Stimulated activated naive B cell treated with anti-CD40 and anti-IgM and Interleukin-4, amounts not matched to agents 10 μg/mL and 1 μg/mL and 100 μg/mL, for 72 hours (primary cell): ENCODE results near the gene CDKN2B-AS1.

Experiments used
- ATAC-seq, 2 donors: fragments of 150-1000 bp; cut with Tn5 transposase; replicated peaks; 2 replicates each; pipeline ENCODE4 v1.10.0; 2021; ENCODE audit warnings: moderate library complexity in 1 of 2
- DNase-seq: peaks from one replicate; pipeline ENCODE4 v3.0.0; 2021
- H3K27ac Mint-ChIP-seq: one replicate; pipeline ENCODE4 v1.8.0; 2022; ENCODE audit warnings: mild to moderate bottlenecking, mixed read lengths
- H3K27me3 Mint-ChIP-seq, 2 donors: one replicate each; pipeline ENCODE4 v1.8.0; 2022; ENCODE audit warnings: mixed read lengths in 2 of 2
- H3K36me3 Mint-ChIP-seq, 2 donors: one replicate each; pipeline ENCODE4 v1.8.0; 2022; ENCODE audit warnings: mixed read lengths in 2 of 2, mild to moderate bottlenecking in 1 of 2
- H3K4me1 Mint-ChIP-seq, 2 donors: one replicate each; pipeline ENCODE4 v1.8.0; 2022; ENCODE audit warnings: mixed read lengths in 2 of 2, mild to moderate bottlenecking in 1 of 2
- H3K4me3 Mint-ChIP-seq, 2 donors: one replicate each; pipeline ENCODE4 v1.8.0; 2022; ENCODE audit warnings: mild to moderate bottlenecking in 2 of 2, mixed read lengths in 2 of 2, moderate library complexity in 1 of 2
- H3K9me3 Mint-ChIP-seq, 2 donors: one replicate each; pipeline ENCODE4 v1.8.0; 2022; ENCODE audit warnings: mixed read lengths in 2 of 2, mild to moderate bottlenecking in 1 of 2

The CDKN2B-AS1 gene

GRCh38 chr9:22084336-22085035, 89.9 kb downstream of the CDKN2B-AS1 start:
- DNase-seq (no peak), ATAC-seq (no peak)
- Mint-ChIP-seq H3K4me1 (peaks cover 10 to 13% of the 10 kb centered on the region in 2 donors), H3K27me3 (no peaks in the 10 kb centered on the region), H3K9me3 (peaks cover 4 to 6% of the 10 kb centered on the region in 2 donors), H3K36me3 (peaks cover 3 to 4% of the 10 kb centered on the region in 2 donors), H3K4me3 (no peak overlapping the region), H3K27ac (no peak overlapping the region)

- Mint-ChIP-seq H3K27ac (no peak overlapping the region), H3K4me3 (no peak overlapping the region), H3K27me3 (no peaks in the 10 kb centered on the region), H3K36me3 (peaks cover 3 to 5% of the 10 kb centered on the region in 2 donors), H3K9me3 (no peaks in the 10 kb centered on the region), H3K4me1 (no peaks in the 10 kb centered on the region)
- DNase-seq (no peak), ATAC-seq (no peak)
Measured at GRCh38 chr9:22088053-22088716, 93.6 kb downstream of the CDKN2B-AS1 start.

DNA sequence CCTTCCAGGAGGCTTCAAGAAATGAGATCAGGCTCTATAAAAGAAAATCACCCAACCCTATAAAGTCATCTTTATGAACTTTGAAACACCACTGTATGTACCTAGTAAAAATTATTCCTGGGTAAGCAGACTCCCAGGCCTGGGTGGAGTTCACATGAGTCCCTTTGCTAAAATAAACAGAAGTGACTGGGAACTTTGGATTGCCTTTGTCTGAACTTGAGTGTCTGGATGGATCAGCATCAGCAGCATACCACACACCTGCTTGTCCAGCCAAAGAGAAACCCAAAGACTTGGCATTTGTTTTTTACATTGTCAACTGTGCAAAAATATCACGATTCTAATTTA, 94.1 kb downstream of the CDKN2B-AS1 start:
- DNase-seq (no peak), ATAC-seq (no peak)
- no peaks in the 10 kb centered on the region for H3K4me1 Mint-ChIP-seq
- H3K4me3 Mint-ChIP-seq: no peak overlapping the region
- H3K9me3 Mint-ChIP-seq: peaks cover 0 to 2% of the 10 kb centered on the region in 2 donors
- peaks cover 3 to 5% of the 10 kb centered on the region in 2 donors for H3K36me3 Mint-ChIP-seq
- H3K27ac Mint-ChIP-seq: no peak overlapping the region
- no peaks in the 10 kb centered on the region for H3K27me3 Mint-ChIP-seq

- peaks cover 0 to 8% of the 10 kb centered on the region in 2 donors for H3K27me3 Mint-ChIP-seq
- no peak overlapping the region for H3K4me3 Mint-ChIP-seq
- H3K9me3 Mint-ChIP-seq: peaks cover 0 to 3% of the 10 kb centered on the region in 2 donors
- H3K27ac Mint-ChIP-seq: no peak overlapping the region
- no peak for ATAC-seq
- DNase-seq: no peak
- peaks cover 5 to 9% of the 10 kb centered on the region in 2 donors for H3K36me3 Mint-ChIP-seq
- H3K4me1 Mint-ChIP-seq: peaks cover 3 to 6% of the 10 kb centered on the region in 2 donors
Measured at GRCh38 chr9:22097707-22098106, 103.1 kb downstream of the CDKN2B-AS1 start.

DNA sequence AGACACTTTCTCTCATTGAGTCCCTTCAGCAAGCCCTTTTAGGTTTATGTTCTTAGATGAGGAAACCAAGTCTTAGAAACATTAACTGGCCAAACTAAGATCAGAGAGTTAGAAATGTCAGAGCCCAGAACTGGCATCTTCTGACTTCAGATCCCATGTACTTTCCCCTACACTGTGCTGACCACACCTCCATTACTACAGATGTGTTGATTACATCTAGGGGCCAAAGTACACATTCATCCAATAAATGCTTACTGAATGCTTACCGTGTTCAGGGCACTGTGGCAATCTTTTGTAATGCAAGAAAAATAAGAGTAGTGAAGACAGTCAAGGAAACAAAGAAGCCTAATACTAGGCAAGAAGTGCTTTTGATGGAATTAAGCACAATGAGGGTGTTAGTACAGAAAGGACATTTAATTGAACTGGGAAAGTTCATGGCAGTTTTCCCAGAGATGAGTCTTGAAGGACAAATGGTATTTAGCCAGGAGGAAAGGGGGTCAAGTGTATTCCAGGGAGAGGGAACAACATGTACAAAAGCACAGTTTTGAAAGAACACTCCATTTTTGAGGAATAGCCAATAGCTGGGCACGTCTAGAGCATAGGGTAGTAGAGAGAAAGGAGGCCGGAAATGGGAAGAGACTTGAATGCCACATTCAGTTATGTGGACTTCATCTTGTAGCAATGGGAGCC, 104.2 kb downstream of the CDKN2B-AS1 start:
- Mint-ChIP-seq H3K4me1 (peaks cover 5 to 9% of the 10 kb centered on the region in 2 donors), H3K9me3 (no peaks in the 10 kb centered on the region), H3K4me3 (no peak overlapping the region), H3K27ac (no peak overlapping the region), H3K27me3 (peaks cover 0 to 8% of the 10 kb centered on the region in 2 donors), H3K36me3 (peaks cover 3 to 6% of the 10 kb centered on the region in 2 donors)
- no peak for DNase-seq
- ATAC-seq: no peak

GRCh38 chr9:22100626-22101025, 106.0 kb downstream of the CDKN2B-AS1 start:
- Mint-ChIP-seq H3K27ac (no peak overlapping the region), H3K4me1 (peaks cover 9 to 10% of the 10 kb centered on the region in 2 donors), H3K4me3 (no peak overlapping the region), H3K36me3 (peaks cover 0 to 3% of the 10 kb centered on the region in 2 donors), H3K27me3 (peaks cover 0 to 8% of the 10 kb centered on the region in 2 donors), H3K9me3 (no peaks in the 10 kb centered on the region)
- DNase-seq (no peak), ATAC-seq (no peak)

DNA sequence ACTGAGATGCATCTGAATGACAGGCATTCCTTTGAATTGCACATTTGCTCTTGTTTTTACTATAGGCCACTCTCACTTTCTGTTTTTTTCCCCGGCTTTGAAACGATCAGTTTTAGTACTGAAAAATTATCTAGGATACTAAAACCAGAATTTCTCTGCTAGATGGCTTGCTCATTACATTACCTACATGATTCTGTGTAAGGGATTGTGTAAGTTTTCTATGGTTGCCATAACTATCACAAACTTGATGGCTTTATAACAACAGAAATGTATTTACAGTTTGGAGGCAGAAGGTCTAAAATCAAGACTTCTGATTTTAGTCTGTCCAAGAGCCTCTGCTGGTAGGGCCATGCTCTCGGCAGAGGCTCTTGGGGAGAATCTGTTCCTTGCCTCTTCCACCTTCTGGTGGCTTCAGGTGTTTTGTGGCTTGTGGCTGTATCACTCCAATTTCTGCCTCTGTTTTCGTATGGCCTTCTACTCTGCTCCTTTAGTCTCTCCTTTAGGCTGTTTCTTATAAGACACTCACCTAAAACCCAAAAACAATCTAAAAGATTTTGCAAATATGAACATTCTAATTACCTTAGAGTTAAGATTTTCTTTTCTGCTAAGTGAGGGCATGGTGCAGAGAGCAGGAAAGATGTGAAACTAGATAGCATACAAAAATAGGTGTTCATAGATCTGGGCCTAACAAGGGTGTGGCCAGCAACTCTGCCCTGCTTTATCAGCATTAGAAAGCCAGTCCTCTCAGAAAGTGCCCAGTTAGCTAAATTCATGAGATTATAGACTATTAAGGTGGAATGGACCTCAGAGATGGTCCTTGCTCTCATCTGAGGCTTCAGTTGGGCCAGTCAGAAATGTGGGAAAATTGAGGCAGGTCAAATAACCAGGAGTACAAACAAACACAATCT, 107.8 kb downstream of the CDKN2B-AS1 start:
- no peak overlapping the region for H3K27ac Mint-ChIP-seq
- no peak overlapping the region for H3K4me3 Mint-ChIP-seq
- ATAC-seq: no peak
- no peak for DNase-seq
- no peaks in the 10 kb centered on the region for H3K36me3 Mint-ChIP-seq
- H3K9me3 Mint-ChIP-seq: no peaks in the 10 kb centered on the region
- H3K4me1 Mint-ChIP-seq: peaks cover 10 to 15% of the 10 kb centered on the region in 2 donors
- H3K27me3 Mint-ChIP-seq: no peaks in the 10 kb centered on the region

- Mint-ChIP-seq H3K27me3 (no peaks in the 10 kb centered on the region), H3K36me3 (no peaks in the 10 kb centered on the region), H3K27ac (no peak overlapping the region), H3K4me1 (peaks cover 10 to 17% of the 10 kb centered on the region in 2 donors), H3K4me3 (no peak overlapping the region), H3K9me3 (no peaks in the 10 kb centered on the region)
- DNase-seq: no peak
- no peak for ATAC-seq
Measured at GRCh38 chr9:22103685-22104575, 109.3 kb downstream of the CDKN2B-AS1 start.

DNA sequence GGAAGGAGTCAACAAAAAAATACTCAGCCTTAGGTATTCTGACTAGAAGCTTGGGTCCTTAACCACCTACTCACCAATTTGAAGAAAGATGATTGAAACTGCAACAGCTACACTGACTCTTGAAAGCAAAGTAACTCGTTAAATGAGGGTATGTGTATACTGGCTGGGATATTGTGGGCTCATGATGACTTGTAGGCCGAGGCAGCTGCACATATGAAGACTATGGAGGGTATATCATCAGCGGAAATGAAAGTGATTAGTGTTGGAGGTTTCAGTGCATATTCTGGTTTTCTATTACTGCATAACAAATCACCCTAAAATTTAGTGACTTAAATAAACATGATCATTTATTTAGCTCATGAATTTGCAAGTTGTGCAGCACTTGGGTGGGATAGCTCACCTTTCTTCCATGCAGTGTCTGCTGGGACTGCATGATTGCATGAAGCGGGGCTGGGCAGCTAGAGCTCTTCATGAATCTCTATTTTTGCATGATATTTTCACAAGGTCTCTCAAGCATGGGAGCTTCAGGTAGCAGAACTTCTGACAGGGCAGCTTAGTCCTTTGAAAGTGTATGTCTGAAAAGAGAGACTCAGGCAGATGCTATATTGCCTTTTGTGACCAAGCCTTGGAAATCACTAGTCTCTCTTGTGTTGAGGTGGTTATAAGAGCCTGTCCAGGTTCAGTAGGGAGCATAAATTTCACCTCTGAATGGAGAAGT, 110.6 kb downstream of the CDKN2B-AS1 start:
- Mint-ChIP-seq H3K36me3 (no peaks in the 10 kb centered on the region), H3K9me3 (no peaks in the 10 kb centered on the region), H3K4me3 (no peak overlapping the region), H3K27ac (no peak overlapping the region), H3K27me3 (peaks cover 0 to 4% of the 10 kb centered on the region in 2 donors), H3K4me1 (peaks cover 10 to 17% of the 10 kb centered on the region in 2 donors)
- no peak for DNase-seq
- ATAC-seq: peak in 1 of 2 donors; percentile 80

DNA sequence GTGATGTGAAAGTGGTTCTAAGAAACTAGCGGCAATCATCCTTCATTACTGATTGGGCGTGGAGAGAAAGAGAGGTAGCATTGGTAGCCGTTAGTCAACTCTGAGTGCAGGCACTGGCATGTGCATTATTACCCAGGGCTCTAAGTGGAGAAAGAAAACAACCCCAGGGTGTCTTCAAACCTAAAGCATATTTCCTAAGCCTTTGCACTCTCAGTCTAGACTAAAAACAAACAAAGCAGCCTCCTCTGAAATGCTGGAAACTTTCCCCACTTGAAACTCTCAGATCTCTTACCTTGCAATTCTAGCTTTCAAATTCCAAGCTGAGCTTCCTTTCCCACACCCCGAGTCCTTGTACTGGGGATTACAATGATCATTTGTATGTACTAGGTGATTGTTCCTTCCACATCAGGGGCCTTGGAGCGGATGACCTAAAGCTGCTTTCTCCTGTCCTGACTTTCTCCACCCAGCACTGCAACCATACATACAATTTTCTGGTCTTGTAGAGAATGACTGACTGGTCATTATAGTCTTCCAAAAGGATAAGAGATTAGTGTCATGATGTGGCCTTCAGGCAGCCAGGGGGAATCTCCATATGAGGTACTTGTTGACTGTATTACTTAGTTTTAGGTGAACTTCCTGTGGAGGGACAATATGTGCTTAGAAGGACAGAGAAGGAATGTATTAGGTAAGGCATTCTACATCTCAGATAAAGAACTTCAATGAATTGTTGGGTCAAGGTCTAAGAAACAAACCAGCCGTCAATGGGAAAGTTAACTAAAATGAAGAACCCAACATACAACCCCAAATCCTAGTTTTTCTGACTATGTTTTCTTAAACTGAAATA, 112.8 kb downstream of the CDKN2B-AS1 start:
- Mint-ChIP-seq H3K9me3 (no peaks in the 10 kb centered on the region), H3K27me3 (peaks cover 0 to 4% of the 10 kb centered on the region in 2 donors), H3K4me3 (no peak overlapping the region)

GRCh38 chr9:22108581-22109370, 114.2 kb downstream of the CDKN2B-AS1 start:
- no peak overlapping the region for H3K27ac Mint-ChIP-seq

More for the DNA sequence above, 112.8 kb downstream of the CDKN2B-AS1 start:
- no peaks in the 10 kb centered on the region for H3K36me3 Mint-ChIP-seq
- no peak overlapping the region for H3K27ac Mint-ChIP-seq
- peaks cover 10 to 13% of the 10 kb centered on the region in 2 donors for H3K4me1 Mint-ChIP-seq
- ATAC-seq (no peak), DNase-seq (no peak)

More at GRCh38 chr9:22108581-22109370, 114.2 kb downstream of the CDKN2B-AS1 start:
- H3K36me3 Mint-ChIP-seq: no peaks in the 10 kb centered on the region
- peaks cover 0 to 4% of the 10 kb centered on the region in 2 donors for H3K27me3 Mint-ChIP-seq
- peaks cover 4 to 8% of the 10 kb centered on the region in 2 donors for H3K4me1 Mint-ChIP-seq
- H3K4me3 Mint-ChIP-seq: no peak overlapping the region
- no peaks in the 10 kb centered on the region for H3K9me3 Mint-ChIP-seq
- no peak for DNase-seq
- ATAC-seq: no peak
